ENCODE measurements around the gene CCND1. TPM values are rescaled to one million over a fixed set of nuclear protein-coding genes. Genes with fewer than 3 reads are reported as not detected.

The CCND1 gene
- total RNA-seq, 1 experiment from 2014 or later: 868 TPM

- ChIA-PET CTCF (interaction anchor here (0.7 kb wide), 1 partner anchor 32 kb away, joined by 3 read pairs; no protein-coding TSS in a partner anchor), POLR2A (ENCODE audit: unreplicated experiment) (no interaction called here)
- Histone ChIP-seq H3K36me3 (ENCODE audit: low read depth, low read length) (peaks cover 48% of the 10 kb centered on the region), H3F3A (ENCODE audit: low read length, unreplicated experiment) (peaks cover 13% of the 10 kb centered on the region), H3K4me2 (ENCODE audit: low read length) (peak overlapping the region; percentile 96), H2AFZ (ENCODE audit: low read length) (no peak overlapping the region), H3K4me1 (ENCODE audit: insufficient read depth, low read length) (peaks cover 39% of the 10 kb centered on the region), H3K9me2 (replicated peaks; ENCODE audit: low read length) (no peaks in the 10 kb centered on the region), H3K9ac (ENCODE audit: low read length) (peak overlapping the region; percentile 97), H3K27me3 (ENCODE audit: low read length) (no peaks in the 10 kb centered on the region), H3K79me2 (ENCODE audit: low read length) (peaks cover 85% of the 10 kb centered on the region), H3K9me3 (ENCODE audit: low read length) (no peaks in the 10 kb centered on the region), H3K27ac (ENCODE audit: low read length) (peak overlapping the region; percentile 84), H3K4me3 (ENCODE audit: low read length) (peak overlapping the region; percentile 99), H4K20me1 (ENCODE audit: low read length) (peaks cover 60% of the 10 kb centered on the region)
- DNase-seq (no peak), ATAC-seq (no peak)
- intact Hi-C loops (cut with micrococcal nuclease): no loop called here
- BruUV-seq (replicated peaks): no TSS peak
- TF ChIP-seq EZH2 (IDR thresholded peaks at IDR 0.05; ENCODE audit: low read length, unreplicated experiment) (no peak), CTCF (conservative IDR thresholded peaks at IDR 0.05; ENCODE audit: low read depth, low read length) (no peak), EZH2phosphoT487 (IDR thresholded peaks at IDR 0.05; ENCODE audit: borderline replicate concordance, low read length) (no peak)
These were observed 1.6 kb downstream of the CCND1 start for GRCh38 chr11:69642549-69642912.

- H3K27me3 ChIP-seq (ENCODE audit: low read length): no peaks in the 10 kb centered on the region
- H3K36me3 ChIP-seq (ENCODE audit: low read depth, low read length): peaks cover 53% of the 10 kb centered on the region
- ChIA-PET POLR2A (ENCODE audit: unreplicated experiment) (interaction anchor here (0.6 kb wide), 1 partner anchor 17 kb away, joined by 7 read pairs; no protein-coding TSS in a partner anchor), CTCF (interaction anchor here (0.7 kb wide), 1 partner anchor 32 kb away, joined by 3 read pairs; no protein-coding TSS in a partner anchor)
- H3F3A ChIP-seq (ENCODE audit: low read length, unreplicated experiment): peaks cover 19% of the 10 kb centered on the region
- no peak overlapping the region for H2AFZ ChIP-seq (ENCODE audit: low read length)
- ATAC-seq: peak; percentile 6
- peak overlapping the region; percentile 84 for H3K27ac ChIP-seq (ENCODE audit: low read length)
- no TSS peak for BruUV-seq (replicated peaks)
- no peaks in the 10 kb centered on the region for H3K9me2 ChIP-seq (replicated peaks; ENCODE audit: low read length)
- intact Hi-C loops (cut with micrococcal nuclease): loop anchor here (1.0 kb wide), 1 partner anchor 542 kb away; no protein-coding TSS in a partner anchor
- H3K4me1 ChIP-seq (ENCODE audit: insufficient read depth, low read length): peaks cover 39% of the 10 kb centered on the region
- H4K20me1 ChIP-seq (ENCODE audit: low read length): peaks cover 66% of the 10 kb centered on the region
- TF ChIP-seq EZH2phosphoT487 (IDR thresholded peaks at IDR 0.05; ENCODE audit: borderline replicate concordance, low read length): no peak
- peak; percentile 90 for TF ChIP-seq CTCF (conservative IDR thresholded peaks at IDR 0.05; ENCODE audit: low read depth, low read length)
- H3K9me3 ChIP-seq (ENCODE audit: low read length): no peaks in the 10 kb centered on the region
- peak overlapping the region; percentile 99 for H3K4me3 ChIP-seq (ENCODE audit: low read length)
- H3K4me2 ChIP-seq (ENCODE audit: low read length): peak overlapping the region; percentile 96
- H3K79me2 ChIP-seq (ENCODE audit: low read length): peaks cover 90% of the 10 kb centered on the region
- peak overlapping the region; percentile 97 for H3K9ac ChIP-seq (ENCODE audit: low read length)
- peak; percentile 85 for DNase-seq
These were observed 2.1 kb downstream of the CCND1 start for GRCh38 chr11:69642913-69643632.

- peaks cover 59% of the 10 kb centered on the region for H3K36me3 ChIP-seq (ENCODE audit: low read depth, low read length)
- peaks cover 72% of the 10 kb centered on the region for H4K20me1 ChIP-seq (ENCODE audit: low read length)
- H3K4me1 ChIP-seq (ENCODE audit: insufficient read depth, low read length): peaks cover 40% of the 10 kb centered on the region
- intact Hi-C loops (cut with micrococcal nuclease): loop anchor here (1.0 kb wide), 1 partner anchor 542 kb away; no protein-coding TSS in a partner anchor
- peak overlapping the region; percentile 96 for H3K4me2 ChIP-seq (ENCODE audit: low read length)
- H2AFZ ChIP-seq (ENCODE audit: low read length): no peak overlapping the region
- no TSS peak for BruUV-seq (replicated peaks)
- H3K27ac ChIP-seq (ENCODE audit: low read length): peak overlapping the region; percentile 84
- H3K4me3 ChIP-seq (ENCODE audit: low read length): peak overlapping the region; percentile 99
- H3K27me3 ChIP-seq (ENCODE audit: low read length): no peaks in the 10 kb centered on the region
- peaks cover 96% of the 10 kb centered on the region for H3K79me2 ChIP-seq (ENCODE audit: low read length)
- peak overlapping the region; percentile 97 for H3K9ac ChIP-seq (ENCODE audit: low read length)
- ChIA-PET POLR2A (ENCODE audit: unreplicated experiment) (no interaction called here), CTCF (no interaction called here)
- peak; percentile 19 for DNase-seq
- H3K9me3 ChIP-seq (ENCODE audit: low read length): no peaks in the 10 kb centered on the region
- peak; percentile 17; the same call in 1 of the 2 replicates for TF ChIP-seq CTCF (conservative IDR thresholded peaks at IDR 0.05; ENCODE audit: low read depth, low read length)
- no peak for TF ChIP-seq EZH2phosphoT487 (IDR thresholded peaks at IDR 0.05; ENCODE audit: borderline replicate concordance, low read length)
- no peak for ATAC-seq
- H3F3A ChIP-seq (ENCODE audit: low read length, unreplicated experiment): peaks cover 25% of the 10 kb centered on the region
- H3K9me2 ChIP-seq (replicated peaks; ENCODE audit: low read length): no peaks in the 10 kb centered on the region
These were observed 2.7 kb downstream of the CCND1 start for GRCh38 chr11:69643646-69644045.

Measured in PC-3 (cell line).